Trophoblast cell (in vitro differentiated cells and primary cell): Measurements from ENCODE around the gene TP53BP1.
"Not testable (repeated sequence)": the region's sequence is repeated elsewhere in the genome, so short reads cannot be mapped to it uniquely, and the experiment has no call there.

Experiments used
- DNase-seq, 2 donors: peaks; one replicate each; pipeline ENCODE4 v3.0.0-alpha.2; 2016
- H2AFZ ChIP-seq: 2 replicates; pipeline ENCODE4 v1.6.1; 2013; ENCODE audit warnings: low read length, moderate library complexity, mild to moderate bottlenecking; ENCODE audit not compliant: insufficient read depth, poor library complexity
- H2AK5ac ChIP-seq: 2 replicates; pipeline ENCODE4 v1.6.1; 2013; ENCODE audit warnings: mild to moderate bottlenecking, low read length
- H2BK120ac ChIP-seq: 2 replicates; pipeline ENCODE4 v1.6.1; 2013; ENCODE audit warnings: low read length, mild to moderate bottlenecking, moderate library complexity; ENCODE audit not compliant: insufficient read depth, poor library complexity
- H2BK12ac ChIP-seq: 2 replicates; pipeline ENCODE4 v1.6.1; 2013; ENCODE audit warnings: mild to moderate bottlenecking, low read length, moderate library complexity
- H2BK5ac ChIP-seq: 2 replicates; pipeline ENCODE4 v1.6.1; 2013; ENCODE audit warnings: low read length, low read depth, moderate library complexity, mild to moderate bottlenecking; ENCODE audit not compliant: poor library complexity
- H3K14ac ChIP-seq: 2 replicates; pipeline ENCODE4 v1.6.1; 2013; ENCODE audit warnings: mild to moderate bottlenecking, low read length
- H3K18ac ChIP-seq: 2 replicates; pipeline ENCODE4 v1.6.1; 2013; ENCODE audit warnings: mild to moderate bottlenecking, low read length
- H3K23ac ChIP-seq: 2 replicates; pipeline ENCODE4 v1.6.1; 2013; ENCODE audit warnings: low read length
- H3K27ac ChIP-seq: 2 replicates; pipeline ENCODE4 v1.5.1; 2013; ENCODE audit warnings: low read depth, mild to moderate bottlenecking, inconsistent platforms, low read length, moderate library complexity
- H3K27me3 ChIP-seq: 2 replicates; pipeline ENCODE4 v1.6.1; 2013; ENCODE audit warnings: inconsistent platforms, mild to moderate bottlenecking, low read length, moderate library complexity; ENCODE audit not compliant: insufficient read depth
- H3K36me3 ChIP-seq, 2 experiments: 1 replicate in 1 of 2; 2 replicates in 1 of 2; pipeline ENCODE4 v1.6.1; 2013; ENCODE audit warnings: low read length in 2 of 2, mild to moderate bottlenecking in 2 of 2, moderate library complexity in 1 of 2; ENCODE audit not compliant: insufficient read depth in 2 of 2, control insufficient read depth in 1 of 2
- H3K4ac ChIP-seq: 2 replicates; pipeline ENCODE4 v1.6.1; 2013; ENCODE audit warnings: low read depth, mild to moderate bottlenecking, low read length, moderate library complexity
- H3K4me1 ChIP-seq, 2 experiments: 1 replicate in 1 of 2; 2 replicates in 1 of 2; pipeline ENCODE4 v1.6.1; 2013; ENCODE audit warnings: low read length in 2 of 2, mild to moderate bottlenecking in 2 of 2, moderate library complexity in 1 of 2; ENCODE audit not compliant: insufficient read depth in 2 of 2, control insufficient read depth in 1 of 2
- H3K4me2 ChIP-seq: 2 replicates; pipeline ENCODE4 v1.6.1; 2013; ENCODE audit warnings: inconsistent platforms, mild to moderate bottlenecking, low read length, moderate library complexity
- H3K4me3 ChIP-seq: 2 replicates; pipeline ENCODE4 v1.5.1; 2013; ENCODE audit warnings: mild to moderate bottlenecking, low read depth, low read length, inconsistent platforms
- H3K79me1 ChIP-seq: one replicate; pipeline ENCODE4 v1.6.1; 2013; ENCODE audit warnings: low read length
- H3K79me2 ChIP-seq: 2 replicates; pipeline ENCODE4 v1.6.1; 2013; ENCODE audit warnings: low read length, mild to moderate bottlenecking; ENCODE audit not compliant: control insufficient read depth, insufficient read depth, poor library complexity
- H3K9ac ChIP-seq: 2 replicates; pipeline ENCODE4 v1.6.1; 2013; ENCODE audit warnings: mild to moderate bottlenecking, low read length
- H3K9me3 ChIP-seq: 2 replicates; pipeline ENCODE4 v1.6.1; 2013; ENCODE audit warnings: low read depth, mild to moderate bottlenecking, control low read depth, inconsistent platforms, low read length; ENCODE audit not compliant: insufficient read depth
- H4K12ac ChIP-seq: 2 replicates; pipeline ENCODE4 v1.6.1; 2013; ENCODE audit warnings: low read depth, mild to moderate bottlenecking, low read length, moderate library complexity
- H4K8ac ChIP-seq: 2 replicates; pipeline ENCODE4 v1.6.1; 2013; ENCODE audit warnings: low read depth, mild to moderate bottlenecking, low read length, moderate library complexity
- H4K91ac ChIP-seq: one replicate; pipeline ENCODE4 v1.6.1; 2013; ENCODE audit warnings: low read depth, mild to moderate bottlenecking, low read length, moderate library complexity
- WGBS: extraction: QIAGEN DNeasy Blood & Tissue Kit; methylation state at CpG from one replicate; pipeline ENCODE4 v1.1.7; 2013; ENCODE audit warnings: missing lambda C conversion rate; ENCODE audit not compliant: insufficient read length, insufficient coverage; ENCODE audit errors: extremely low coverage; 5-methylcytosine and 5-hydroxymethylcytosine counted together

Gene TP53BP1

DNA sequence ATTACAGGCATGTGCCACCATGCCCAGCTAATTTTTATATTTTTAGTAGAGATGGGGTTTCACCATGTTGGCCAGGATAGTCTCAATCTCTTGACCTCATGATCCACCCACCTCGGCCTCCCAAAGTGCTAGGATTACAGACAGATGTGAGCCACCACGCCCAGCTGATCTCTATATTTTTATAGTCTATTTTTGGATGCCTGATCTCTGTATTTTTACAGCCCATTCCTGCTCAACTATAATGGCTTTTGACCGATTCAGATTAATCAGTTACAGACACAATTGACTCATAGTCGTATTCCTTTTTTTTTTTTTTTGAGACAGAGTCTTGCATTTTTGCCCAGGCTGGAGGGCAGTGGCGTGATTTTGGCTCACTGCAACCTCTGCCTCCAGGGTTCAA lies 39.9 kb upstream of the TP53BP1 start:
- not testable (repeated sequence) for H3K79me1 ChIP-seq, H3K27ac ChIP-seq, H3K4me2 ChIP-seq, DNase-seq, H4K12ac ChIP-seq, H2AK5ac ChIP-seq, H3K79me2 ChIP-seq, H3K4ac ChIP-seq, H3K9me3 ChIP-seq, H3K36me3 ChIP-seq, H3K18ac ChIP-seq, H3K9ac ChIP-seq, H3K23ac ChIP-seq, H4K8ac ChIP-seq, H2BK5ac ChIP-seq, H3K14ac ChIP-seq, H4K91ac ChIP-seq, H3K4me1 ChIP-seq, H2AFZ ChIP-seq, H3K27me3 ChIP-seq, H3K4me3 ChIP-seq, H2BK12ac ChIP-seq, H2BK120ac ChIP-seq
- WGBS, result no CpG with 5 or more reads among the region's 5 CpGs

DNA sequence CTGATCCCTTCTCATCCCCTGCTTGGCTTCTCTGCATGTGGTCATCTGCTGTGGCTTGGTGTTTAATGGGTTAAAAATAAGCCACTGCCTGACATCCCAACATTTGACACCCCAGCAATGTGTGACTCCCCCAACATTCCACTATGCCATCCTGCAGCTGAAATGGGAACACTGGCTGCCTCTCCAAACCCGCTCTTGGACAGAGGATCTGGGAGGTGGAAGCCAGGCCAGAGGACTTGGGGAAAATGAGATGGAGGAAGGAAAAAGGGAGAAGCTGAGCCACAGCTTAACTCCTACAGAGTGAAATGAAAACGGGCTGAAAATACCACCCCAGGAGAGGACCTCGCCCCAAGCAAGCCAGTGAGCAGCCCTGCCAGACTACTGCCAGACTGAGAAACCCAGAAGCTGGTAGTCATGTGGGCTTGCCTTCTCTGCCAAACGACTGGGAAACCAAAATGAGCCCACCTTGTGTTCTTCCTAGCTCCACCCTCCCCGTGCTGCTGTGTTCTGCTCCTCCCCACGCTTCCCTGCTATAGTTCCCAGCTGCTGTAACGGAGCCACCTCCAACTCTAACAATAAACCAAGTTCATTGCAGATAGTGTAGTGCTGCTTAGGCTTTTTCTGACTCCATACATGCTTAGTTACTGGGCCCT lies 38.2 kb upstream of the TP53BP1 start:
- no peak overlapping the region for H3K18ac ChIP-seq
- H2AK5ac ChIP-seq, result no peak overlapping the region
- no peak overlapping the region for H2BK5ac ChIP-seq
- H3K27me3 ChIP-seq, result no peaks in the 10 kb centered on the region
- no peaks in the 10 kb centered on the region for H3K9me3 ChIP-seq
- H4K8ac ChIP-seq, result no peak overlapping the region
- H3K4me1 ChIP-seq, result no peaks in the 10 kb centered on the region
- no peaks in the 10 kb centered on the region for H3K79me2 ChIP-seq
- no peak overlapping the region for H4K91ac ChIP-seq
- no peak overlapping the region for H3K9ac ChIP-seq
- no peak overlapping the region for H3K4me2 ChIP-seq
- no CpG with 5 or more reads among the region's 7 CpGs for WGBS
- H4K12ac ChIP-seq, result no peak overlapping the region
- no peak overlapping the region for H2AFZ ChIP-seq
- no peak overlapping the region for H3K14ac ChIP-seq
- H2BK12ac ChIP-seq, result no peak overlapping the region
- no peak overlapping the region for H3K23ac ChIP-seq
- H3K27ac ChIP-seq, result no peak overlapping the region
- H3K79me1 ChIP-seq, result no peaks in the 10 kb centered on the region
- H3K4ac ChIP-seq, result no peak overlapping the region
- peaks cover 3 to 8% of the 10 kb centered on the region in 2 experiments for H3K36me3 ChIP-seq
- no peak overlapping the region for H2BK120ac ChIP-seq
- DNase-seq, result no peak
- no peak overlapping the region for H3K4me3 ChIP-seq

DNA sequence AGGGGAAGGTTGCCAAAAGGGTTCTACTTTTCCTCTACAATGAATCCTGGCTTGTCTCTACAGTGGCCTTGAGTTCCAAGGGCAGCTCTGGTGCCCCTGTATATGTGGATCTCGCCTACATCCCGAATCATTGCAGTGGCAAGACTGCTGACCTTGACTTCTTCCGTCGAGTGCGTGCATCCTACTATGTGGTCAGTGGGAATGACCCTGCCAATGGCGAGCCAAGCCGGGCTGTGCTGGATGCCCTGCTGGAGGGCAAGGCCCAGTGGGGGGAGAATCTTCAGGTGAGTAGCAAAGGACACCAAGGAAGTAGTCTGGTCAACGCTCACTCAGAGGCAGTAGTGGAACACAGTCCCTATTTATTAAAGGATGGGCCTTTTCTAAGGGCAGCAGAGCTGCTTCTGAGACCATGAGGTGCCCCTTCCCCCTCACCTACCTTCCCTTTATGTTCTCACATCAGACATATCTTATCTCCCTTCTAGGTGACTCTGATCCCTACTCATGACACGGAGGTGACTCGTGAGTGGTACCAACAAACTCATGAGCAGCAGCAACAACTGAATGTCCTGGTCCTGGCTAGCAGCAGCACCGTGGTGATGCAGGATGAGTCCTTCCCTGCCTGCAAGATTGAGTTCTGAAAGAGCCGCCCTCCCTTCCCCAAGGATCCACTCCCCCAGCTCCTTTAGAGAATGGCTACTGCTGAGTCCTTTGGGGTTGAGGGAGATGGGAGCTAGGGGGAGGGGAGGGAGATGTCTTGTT lies 36.8 kb upstream of the TP53BP1 start:
- Histone ChIP-seq H3K23ac (no peak overlapping the region), H3K18ac (no peak overlapping the region), H3K79me2 (no peaks in the 10 kb centered on the region), H4K8ac (no peak overlapping the region), H2BK120ac (no peak overlapping the region), H2AK5ac (no peak overlapping the region), H3K79me1 (no peaks in the 10 kb centered on the region), H4K91ac (no peak overlapping the region), H2AFZ (no peak overlapping the region), H4K12ac (no peak overlapping the region), H3K9ac (no peak overlapping the region), H2BK12ac (no peak overlapping the region), H3K27me3 (no peaks in the 10 kb centered on the region), H3K4ac (no peak overlapping the region), H3K36me3 (peaks cover 2 to 6% of the 10 kb centered on the region in 2 experiments), H3K4me3 (no peak overlapping the region), H2BK5ac (no peak overlapping the region), H3K4me2 (no peak overlapping the region), H3K4me1 (no peaks in the 10 kb centered on the region), H3K9me3 (no peaks in the 10 kb centered on the region), H3K27ac (no peak overlapping the region), H3K14ac (no peak overlapping the region)
- no CpG with 5 or more reads among the region's 12 CpGs for WGBS
- no peak for DNase-seq

DNA sequence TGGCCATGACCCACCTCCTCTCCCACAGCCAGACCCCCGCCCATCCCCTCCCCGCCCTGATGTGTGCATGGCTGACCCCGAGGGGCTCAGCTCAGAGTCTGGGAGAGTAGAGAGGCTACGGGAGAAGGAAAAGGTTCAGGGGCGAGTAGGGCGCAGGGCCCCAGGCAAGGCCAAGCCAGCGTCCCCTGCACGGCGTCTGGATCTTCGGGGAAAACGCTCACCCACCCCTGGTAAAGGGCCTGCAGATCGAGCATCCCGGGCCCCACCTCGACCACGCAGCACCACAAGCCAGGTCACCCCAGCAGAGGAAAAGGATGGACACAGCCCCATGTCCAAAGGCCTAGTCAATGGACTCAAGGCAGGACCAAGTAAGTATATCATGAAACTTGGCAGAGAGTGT lies 36.2 kb upstream of the TP53BP1 start:
- no peak overlapping the region for H2BK120ac ChIP-seq
- H4K8ac ChIP-seq, result no peak overlapping the region
- no CpG with 5 or more reads among the region's 15 CpGs for WGBS
- no peak overlapping the region for H2AFZ ChIP-seq
- no peak overlapping the region for H3K9ac ChIP-seq
- H3K27me3 ChIP-seq, result no peaks in the 10 kb centered on the region
- H3K4me3 ChIP-seq, result no peak overlapping the region
- H4K91ac ChIP-seq, result no peak overlapping the region
- H3K79me2 ChIP-seq, result no peaks in the 10 kb centered on the region
- peaks cover 0 to 4% of the 10 kb centered on the region in 2 experiments for H3K36me3 ChIP-seq
- DNase-seq, result no peak
- no peak overlapping the region for H2AK5ac ChIP-seq
- H4K12ac ChIP-seq, result no peak overlapping the region
- no peak overlapping the region for H3K14ac ChIP-seq
- H3K4me2 ChIP-seq, result no peak overlapping the region
- H2BK12ac ChIP-seq, result no peak overlapping the region
- H3K4me1 ChIP-seq, result no peaks in the 10 kb centered on the region
- H3K27ac ChIP-seq, result no peak overlapping the region
- no peak overlapping the region for H3K18ac ChIP-seq
- H3K79me1 ChIP-seq, result no peaks in the 10 kb centered on the region
- no peak overlapping the region for H3K23ac ChIP-seq
- no peak overlapping the region for H3K4ac ChIP-seq
- no peaks in the 10 kb centered on the region for H3K9me3 ChIP-seq
- H2BK5ac ChIP-seq, result no peak overlapping the region
